Measurements from ENCODE around the gene CACNA1F.

DNA sequence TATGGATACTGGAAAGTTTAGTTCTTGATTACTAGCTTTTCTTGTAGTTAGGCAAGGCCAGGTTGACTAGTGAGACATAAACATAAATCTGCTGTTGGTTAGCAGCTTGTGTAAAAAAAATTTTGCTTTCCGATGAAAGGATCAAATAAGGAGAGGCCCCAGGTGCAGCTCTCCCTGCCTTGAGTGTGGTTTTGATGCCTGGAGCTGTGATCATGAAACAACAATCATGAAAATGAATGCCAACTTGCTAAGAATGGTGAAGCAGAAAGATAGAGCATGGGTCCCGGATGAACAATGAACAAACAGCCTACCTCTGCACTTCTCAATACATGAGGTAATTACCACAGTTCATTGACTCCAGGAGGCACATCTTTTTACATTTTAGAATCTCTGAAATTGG is 18.7 kb downstream of the CACNA1F start:
- TF ChIP-seq EZH2 (IDR thresholded peaks at IDR 0.05; ENCODE audit: insufficient read depth, poor library complexity, severe bottlenecking) (no peak), EZH2phosphoT487 (IDR thresholded peaks at IDR 0.05; ENCODE audit: insufficient read depth, low read depth) (no peak)

Measured in GM23248 (cell line).